CD4-positive, alpha-beta T cell treated with Interleukin-4 for 1 hour (primary cell): Measurements from ENCODE around the gene ASH1L.
"Not testable (repeated sequence)": the region's sequence is repeated elsewhere in the genome, so short reads cannot be mapped to it uniquely, and the experiment has no call there.

Experiments
- DNase-seq, 2 donors: peaks; one replicate each; pipeline ENCODE4 v3.0.0-alpha.2; 2020 to 2022

The ASH1L gene, protein sequence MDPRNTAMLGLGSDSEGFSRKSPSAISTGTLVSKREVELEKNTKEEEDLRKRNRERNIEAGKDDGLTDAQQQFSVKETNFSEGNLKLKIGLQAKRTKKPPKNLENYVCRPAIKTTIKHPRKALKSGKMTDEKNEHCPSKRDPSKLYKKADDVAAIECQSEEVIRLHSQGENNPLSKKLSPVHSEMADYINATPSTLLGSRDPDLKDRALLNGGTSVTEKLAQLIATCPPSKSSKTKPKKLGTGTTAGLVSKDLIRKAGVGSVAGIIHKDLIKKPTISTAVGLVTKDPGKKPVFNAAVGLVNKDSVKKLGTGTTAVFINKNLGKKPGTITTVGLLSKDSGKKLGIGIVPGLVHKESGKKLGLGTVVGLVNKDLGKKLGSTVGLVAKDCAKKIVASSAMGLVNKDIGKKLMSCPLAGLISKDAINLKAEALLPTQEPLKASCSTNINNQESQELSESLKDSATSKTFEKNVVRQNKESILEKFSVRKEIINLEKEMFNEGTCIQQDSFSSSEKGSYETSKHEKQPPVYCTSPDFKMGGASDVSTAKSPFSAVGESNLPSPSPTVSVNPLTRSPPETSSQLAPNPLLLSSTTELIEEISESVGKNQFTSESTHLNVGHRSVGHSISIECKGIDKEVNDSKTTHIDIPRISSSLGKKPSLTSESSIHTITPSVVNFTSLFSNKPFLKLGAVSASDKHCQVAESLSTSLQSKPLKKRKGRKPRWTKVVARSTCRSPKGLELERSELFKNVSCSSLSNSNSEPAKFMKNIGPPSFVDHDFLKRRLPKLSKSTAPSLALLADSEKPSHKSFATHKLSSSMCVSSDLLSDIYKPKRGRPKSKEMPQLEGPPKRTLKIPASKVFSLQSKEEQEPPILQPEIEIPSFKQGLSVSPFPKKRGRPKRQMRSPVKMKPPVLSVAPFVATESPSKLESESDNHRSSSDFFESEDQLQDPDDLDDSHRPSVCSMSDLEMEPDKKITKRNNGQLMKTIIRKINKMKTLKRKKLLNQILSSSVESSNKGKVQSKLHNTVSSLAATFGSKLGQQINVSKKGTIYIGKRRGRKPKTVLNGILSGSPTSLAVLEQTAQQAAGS (N-terminal part only)

DNA sequence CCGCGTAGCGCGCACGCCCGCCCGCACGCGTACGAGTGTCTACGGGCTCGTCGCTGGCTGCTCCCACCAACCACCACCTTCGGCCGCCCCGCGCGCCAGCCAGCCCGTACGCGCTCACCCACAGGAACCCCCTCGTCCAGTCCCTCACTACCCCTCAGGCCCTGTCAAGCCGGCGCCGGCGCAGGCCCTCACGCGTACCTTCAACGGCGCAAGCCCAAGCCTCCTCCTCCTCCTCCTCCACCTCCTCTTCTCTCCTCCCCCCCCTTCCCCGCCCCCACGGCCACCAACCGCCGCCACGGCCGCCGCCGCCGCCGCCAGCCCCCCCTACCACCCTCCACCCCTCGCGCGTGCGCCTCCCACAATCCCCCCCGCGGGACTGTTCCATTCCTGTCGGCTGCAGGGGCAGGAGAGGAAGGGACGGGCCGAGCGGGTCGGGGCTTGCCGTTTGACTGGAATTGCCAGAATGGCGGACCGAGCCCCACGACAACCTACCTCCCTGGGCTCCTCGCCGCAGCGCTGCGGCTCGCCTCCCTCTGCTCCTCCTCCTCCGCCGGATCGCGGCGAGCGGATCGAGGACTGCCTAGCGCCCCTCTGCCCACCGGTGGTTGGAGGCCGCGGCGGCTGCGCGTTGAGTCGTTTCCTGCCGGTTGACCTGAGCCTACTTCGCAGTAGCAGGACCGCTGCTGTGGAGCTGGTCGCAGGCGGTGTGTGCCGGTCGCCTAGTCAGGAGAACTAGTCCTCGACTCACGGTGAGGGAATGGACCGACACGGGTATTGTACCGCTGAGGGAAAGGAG, at the start of gene ASH1L:
TSS of gene ASH1L (minus strand) at position 223 of the 796 bp plus-strand sequence. CDS start 41,284 bp downstream, outside the sequence.
- DNase-seq, result peak; percentile 91 to 95

DNA sequence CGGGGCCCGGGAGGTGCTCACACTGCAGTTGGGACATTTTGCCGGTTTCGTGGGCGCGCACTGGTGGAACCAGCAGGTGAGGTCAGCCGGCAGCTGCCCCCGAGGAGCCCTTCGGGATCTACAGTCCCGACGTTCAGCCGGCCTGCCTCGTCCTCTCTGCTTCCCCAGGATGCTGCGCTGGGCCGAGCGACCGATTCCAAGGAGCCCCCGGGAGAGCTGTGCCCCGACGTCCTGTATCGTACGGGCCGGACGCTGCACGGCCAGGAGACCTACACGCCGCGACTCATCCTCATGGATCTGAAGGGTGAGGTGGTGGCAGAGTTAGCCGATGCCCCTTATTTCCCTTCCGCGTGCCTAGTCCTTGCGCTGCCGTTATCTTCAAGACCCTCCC, 47.6 kb upstream of the ASH1L start:
- not testable (repeated sequence) for DNase-seq

DNA sequence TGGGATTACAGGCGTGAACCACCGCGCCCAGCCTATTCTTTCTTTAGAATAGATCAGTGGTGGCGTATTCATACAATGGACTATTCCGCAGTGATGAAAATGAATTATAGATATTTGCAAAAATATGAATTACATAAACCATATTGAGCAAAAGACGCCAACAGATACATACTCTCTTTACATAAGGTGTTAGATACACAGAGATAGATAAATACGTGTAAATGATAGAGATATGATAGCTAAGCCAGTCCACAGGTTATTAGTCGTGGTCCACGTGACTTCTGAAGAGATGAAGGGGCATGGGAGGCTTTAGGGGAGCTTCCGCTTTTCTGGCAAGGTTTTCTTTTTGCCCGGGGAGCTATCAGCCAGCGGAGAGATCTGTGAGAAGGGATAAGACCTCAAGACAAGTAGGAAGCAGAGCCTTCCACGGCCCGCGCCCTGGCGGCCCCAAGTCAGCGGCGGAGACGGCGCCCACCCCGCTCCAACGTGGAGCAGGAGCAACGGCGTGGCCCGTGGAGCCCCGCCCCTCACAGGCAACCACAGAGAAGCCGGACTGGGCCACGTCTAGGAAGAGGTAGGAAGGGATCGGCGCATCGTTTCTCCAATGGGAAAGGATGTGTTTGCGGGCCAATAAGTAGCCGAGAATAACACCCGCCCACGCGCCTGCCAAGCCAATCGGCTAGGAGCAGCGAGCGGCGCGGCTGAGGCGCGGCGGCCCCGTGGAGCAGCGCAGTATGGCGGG, 47.1 kb upstream of the ASH1L start, which contains the start of gene MSTO1:
TSS of gene MSTO1 (plus strand) at position 704 of the 742 bp plus-strand sequence. CDS start at position 735, 31 bp downstream.
- peak; percentile 94 to 95 for DNase-seq

DNA sequence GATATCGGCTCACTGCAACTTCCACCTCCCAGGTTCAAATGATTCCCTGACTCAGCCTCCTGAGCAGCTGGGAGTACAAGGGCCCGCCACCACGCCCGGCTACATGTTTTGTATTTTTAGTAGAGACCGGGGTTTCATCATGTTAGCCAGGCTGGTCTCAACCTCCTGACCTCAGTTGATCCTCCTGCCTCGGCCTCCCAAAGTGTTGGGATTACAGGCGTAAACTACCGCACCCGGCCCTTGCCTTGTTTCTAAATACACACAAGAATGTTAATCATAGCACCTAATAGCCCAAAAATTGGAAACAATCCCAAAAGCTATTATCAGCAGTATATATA, 46.3 kb upstream of the ASH1L start:
- no peak for DNase-seq

DNA sequence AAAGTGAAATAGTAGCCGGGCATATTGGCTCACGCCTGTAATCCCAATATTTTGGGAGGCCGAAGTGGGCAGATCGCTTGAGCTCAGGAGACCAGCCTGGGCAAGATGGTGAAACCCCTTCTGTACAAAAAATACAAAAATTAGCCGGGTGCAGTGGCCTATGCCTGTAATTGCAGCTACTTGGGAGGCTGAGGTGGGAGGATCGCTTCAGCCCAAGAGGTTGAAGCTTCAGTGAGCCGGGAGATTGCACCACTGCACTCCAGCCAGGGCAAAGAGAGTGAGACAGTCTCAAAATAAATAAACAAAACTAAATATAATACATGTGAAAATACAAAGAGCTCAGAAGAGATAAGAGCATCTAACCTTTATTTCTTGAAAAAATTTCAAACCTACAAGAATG, 45.1 kb upstream of the ASH1L start:
- DNase-seq, result no peak

DNA sequence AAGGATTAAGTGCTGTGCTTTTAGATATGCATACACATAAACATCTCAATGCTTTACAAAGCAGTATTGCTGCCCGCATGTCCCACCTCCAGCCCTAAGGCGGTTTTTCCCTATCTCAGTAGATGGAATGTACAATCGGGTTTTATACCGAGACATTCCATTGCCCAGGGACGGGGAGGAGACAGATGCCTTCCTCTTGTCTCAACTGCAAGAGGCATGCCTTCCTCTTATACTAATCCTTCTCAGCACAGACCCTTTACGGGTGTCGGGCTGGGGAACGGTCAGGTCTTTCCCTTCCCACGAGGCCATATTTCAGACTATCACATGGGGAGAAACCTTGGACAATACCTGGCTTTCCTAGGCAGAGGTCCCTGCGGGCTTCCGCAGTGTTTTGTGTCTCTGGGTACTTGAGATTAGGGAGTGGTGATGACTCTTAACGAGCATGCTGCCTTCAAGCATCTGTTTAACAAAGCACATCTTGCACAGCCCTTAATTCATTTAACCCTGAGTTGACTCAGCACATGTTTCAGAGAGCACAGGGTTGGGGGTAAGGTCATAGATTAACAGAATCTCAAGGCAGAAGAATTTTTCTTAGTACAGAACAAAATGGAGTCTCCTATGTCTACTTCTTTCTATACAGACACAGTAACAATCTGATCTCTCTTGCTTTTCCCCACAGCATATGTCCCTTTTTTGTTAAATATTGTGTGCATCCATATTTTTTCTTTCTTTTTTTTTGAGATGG, 37.4 kb upstream of the ASH1L start:
- DNase-seq, result not testable (repeated sequence)

DNA sequence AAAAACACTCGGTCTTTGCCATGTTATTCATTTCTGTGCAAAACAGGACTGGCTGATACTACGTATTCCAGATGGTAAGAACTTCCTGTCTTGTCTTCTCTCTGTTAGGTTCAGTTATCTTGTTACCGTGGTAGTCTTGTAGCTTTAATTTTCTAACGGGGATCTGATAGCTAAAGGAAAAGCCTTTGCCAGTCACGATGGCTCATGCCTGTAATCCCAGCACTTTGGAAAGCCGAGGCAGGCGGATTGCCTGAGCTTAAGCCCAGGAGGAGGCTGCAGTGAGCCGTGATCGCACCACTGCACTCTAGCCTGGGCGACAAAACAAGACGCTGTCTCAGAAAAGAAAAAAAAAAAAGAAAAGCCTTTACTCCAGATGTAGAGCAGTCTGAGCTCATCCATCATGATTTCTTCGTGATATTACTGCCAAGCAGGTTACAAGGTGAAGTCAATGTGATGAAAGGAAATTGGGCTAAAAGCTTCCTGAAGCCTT, 36.3 kb upstream of the ASH1L start:
- DNase-seq, result no peak

DNA sequence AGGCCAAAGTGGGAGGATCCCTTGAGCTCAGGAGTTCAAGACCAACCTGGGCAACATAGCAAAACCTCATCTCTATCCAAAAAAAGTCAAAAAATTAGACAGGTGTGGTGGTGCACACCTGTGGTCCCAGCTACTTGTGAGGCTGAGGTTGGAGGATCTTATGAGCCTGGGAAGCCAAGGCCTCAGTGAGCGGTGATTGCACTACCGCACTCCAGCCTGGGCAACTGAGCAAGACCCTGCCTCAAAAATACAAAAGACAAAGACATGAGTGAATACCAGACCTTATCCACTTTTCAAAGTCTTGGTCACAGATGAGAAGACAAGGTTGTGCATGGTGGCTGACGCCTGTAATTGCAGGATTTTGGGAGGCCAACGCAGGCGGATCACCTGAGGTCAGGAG, 34.3 kb upstream of the ASH1L start:
- no peak for DNase-seq

DNA sequence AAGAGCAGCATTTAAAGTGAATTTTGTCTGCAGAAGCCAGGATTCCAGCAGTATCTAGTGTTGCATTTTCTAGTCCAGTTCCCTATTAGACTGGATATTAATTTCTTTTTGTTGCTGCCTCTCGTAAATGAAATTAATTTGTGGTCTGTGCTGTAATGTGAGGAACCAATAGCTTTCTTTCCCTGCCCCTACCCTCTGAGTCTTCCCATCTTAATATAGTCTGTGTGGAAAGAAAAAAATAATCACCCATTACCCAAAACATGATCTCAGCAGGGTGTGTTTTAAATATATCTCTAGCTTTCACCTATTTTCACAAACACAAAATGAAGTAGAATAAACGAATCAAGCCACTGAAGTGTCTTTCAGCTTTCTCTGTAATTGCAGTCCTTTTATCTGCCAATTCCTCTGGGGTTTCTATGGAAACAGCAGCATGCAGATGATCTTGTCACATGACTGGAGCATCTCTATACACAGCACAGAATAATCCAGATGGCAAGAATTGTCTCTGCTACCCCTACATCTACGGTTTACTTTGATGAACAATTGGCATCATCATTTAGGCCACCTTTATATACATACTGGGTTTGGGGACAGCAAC, 33.4 kb upstream of the ASH1L start:
- not testable (repeated sequence) for DNase-seq

DNA sequence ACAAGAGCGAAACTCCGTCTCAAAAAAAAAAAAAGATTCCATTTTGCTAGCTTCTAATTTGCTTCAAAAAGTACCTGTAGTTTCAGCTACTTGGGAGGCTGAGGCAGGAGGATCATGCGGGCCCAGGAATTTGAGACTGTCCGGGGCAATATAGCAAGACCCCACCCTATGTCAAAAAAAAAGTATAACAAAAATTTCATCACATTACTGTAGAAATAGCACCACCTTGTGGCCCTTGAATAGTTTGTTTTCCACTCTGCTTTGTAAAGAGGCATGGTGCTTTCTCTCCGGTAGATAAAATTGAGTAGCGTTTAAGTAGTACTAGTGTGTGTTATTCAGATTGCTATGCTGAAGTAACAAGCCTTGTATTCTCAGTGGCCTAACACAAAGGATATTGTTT, 29.2 kb upstream of the ASH1L start:
- peak; percentile 39 to 81 for DNase-seq

DNA sequence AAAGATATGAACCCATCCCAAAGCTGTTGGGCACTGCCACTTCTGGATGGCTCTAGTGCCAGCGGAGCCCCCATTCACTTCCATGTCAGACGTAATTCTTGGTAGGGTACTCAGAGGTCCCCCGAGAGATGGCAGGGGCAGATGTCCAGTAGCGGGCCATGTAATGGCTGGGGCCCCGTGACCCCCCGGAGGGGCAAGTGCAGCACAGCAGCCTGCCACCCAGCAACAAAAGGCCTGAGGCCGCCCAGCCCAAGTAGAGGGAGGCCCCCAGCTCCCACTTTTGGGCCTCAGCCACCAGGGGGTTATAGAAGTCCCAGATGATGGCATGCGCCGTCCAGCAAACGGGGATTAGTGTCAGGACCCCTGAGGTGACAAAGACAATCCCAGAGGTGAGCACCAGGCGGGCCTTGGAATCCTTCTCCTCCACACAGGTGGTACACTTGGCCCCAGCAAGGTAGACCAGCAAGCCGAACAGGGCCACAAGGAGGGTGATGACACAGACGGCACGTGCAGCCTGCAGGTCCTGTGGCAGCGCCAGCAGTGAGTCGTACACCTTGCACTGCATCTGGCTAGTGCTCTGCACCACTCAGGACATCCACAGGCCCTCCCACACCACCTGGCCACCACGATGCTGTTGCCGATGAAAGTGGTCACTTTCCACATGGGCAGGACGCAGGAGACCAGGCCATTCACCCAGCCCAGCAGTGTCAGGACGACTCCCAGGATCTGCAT, 28.1 kb upstream of the ASH1L start:
- DNase-seq, result not testable (repeated sequence)

DNA sequence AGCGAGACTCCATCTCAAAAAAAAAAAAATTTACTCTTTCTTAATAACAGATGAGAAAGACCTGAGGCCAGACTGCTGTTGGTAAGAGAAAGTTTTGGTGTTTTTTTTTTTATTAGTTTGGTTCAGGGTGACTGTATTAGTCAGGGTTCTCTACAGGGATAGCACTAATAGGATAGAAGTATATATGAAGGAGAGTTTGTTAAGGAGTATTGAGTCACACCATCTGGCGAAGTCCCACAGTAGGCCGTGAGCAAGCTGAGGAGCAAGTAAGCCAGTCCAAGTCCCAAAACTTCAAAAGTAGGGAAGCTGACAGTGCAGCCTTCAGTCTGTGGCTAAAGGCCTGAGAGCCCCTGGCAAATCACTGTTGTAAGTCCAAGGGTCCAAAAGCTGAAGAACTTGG, 26.7 kb upstream of the ASH1L start:
- not testable (repeated sequence) for DNase-seq

DNA sequence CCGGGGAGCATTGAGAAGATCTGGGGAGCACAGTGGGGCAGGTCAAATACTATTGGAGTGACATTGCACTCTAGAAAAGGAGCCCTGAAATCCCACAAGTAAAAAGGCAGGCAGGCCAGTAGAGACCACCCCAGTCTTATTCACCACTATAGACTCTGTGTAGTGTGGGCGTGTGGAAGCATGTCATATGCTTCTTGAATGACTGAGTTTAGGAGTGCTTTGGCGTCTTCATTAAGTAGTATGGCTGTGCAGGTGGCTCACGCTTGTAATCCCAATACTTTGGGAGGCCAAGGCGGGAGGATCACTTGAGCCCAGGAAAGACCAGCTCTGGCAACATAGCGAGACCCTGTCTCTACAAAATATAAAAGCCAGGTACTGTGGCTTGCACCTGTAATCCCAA, 21.2 kb upstream of the ASH1L start:
- not testable (repeated sequence) for DNase-seq

DNA sequence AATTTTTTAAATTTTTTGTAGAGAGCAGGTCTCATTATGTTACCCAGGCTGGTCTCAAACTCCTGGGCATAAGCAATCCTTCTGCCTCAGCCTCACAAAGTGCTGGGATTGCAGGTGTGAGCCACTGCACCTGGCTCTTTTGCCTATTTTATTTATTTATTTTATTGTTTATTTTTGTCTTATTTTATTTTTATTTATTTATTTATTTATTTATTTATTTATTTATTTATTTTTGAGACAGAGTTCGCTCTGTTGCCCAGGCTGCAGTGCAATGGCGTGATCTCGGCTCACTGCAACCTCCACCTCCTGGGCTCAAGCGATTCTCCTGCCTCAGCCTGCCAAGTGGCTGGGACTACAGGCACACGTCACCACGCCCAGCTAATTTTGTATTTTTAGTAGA, 13.0 kb upstream of the ASH1L start:
- not testable (repeated sequence) for DNase-seq

DNA sequence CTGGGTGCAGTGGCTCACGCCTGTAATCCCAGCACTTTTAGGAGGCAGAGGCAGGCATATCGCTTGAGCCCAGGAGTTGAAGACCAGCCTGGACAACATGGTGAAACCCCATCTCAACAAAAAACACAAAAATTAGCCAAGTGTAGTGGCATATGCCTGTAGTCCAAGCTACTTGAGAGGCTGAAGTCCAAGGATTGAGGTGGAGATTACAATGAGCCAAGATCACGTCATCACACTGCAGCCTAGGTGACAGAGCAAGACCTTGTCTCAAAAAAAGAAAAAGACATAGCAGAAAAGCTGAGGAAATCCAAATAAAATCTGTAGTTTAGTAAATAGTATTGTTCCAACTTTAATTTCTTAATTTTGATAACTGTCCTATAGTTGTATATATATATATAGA, 11.5 kb upstream of the ASH1L start:
- no peak for DNase-seq

DNA sequence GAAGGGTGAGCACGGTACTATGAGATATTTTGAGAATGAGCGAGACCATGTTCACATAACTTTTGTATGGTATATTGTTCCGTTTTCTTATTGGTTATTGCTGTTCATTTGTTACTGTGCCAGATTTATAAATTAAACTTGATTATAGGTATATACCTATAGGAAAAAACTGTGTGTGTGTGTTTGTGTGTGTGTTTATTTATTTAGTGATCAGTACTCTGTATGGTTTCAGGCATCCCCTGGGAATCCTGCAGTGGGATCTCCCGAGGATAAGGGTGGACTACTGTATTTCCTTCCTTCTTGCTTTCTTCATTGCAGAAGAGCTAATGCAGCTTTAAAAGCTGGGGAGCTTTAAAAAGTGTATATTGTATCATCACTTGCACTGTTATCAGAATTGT, 8.0 kb upstream of the ASH1L start:
- DNase-seq, result no peak

DNA sequence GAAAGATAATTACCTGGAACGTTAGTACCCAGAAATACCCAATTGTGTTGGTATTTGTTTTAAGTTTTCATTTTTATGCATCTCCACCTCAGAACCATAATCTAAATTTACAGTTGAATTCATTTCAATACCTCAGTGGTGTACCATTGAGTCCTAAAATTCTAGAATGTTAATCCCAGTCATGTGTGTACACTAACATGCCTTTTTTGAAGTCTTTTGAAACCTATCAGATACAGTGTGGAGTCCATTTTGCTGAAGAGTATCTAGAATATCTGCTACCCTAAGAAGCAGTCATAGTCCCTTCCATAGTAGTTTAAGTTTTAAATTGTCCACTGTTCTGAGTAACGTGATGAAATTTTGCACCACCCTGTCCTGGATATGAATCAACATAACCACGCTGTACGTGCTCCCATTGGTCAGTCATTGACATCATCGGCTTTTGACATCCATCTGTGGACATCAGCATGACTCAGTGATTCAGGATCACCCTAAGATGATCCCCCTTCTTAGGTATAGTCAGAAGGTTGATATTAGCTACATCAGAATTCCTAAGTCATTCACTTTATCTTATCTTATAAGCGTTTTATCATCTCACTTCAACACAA, 7.5 kb upstream of the ASH1L start:
- DNase-seq, result peak in 1 of 2 donors; percentile 23

DNA sequence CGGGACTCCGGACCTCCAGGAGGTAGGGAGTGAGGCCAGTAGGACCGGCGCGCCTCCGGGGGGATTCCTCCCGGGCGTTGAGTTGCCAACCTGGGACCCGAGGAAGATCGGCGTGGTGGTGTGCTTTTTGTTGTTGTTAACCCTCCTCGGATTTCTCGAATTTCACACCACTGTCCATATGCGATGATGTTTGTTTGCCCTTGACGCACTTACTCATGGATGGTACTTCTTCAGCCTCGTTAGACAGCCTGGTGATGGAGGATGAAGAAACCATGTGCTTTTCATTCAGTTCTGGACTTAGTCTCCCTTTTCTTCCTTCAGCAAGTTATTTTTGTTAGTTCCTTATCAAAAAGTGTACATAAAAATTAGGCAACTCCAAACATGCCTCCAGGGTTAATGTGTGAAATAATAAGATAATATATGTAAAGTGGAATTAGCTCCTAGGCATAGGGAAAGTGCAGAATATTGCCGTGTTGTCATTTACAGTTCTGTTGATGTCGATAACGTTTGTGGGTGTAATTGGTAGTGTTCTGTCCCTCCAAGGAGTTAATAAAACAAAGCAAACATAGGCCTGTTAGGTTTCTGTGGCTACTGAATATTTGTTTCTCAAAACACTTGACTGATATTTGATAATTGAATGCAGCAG, 897 bp upstream of the ASH1L start:
- DNase-seq, result peak in 1 of 2 donors; percentile 40
